HG03280 (cell line): Measurements from ENCODE around the gene GNG12.

ENCODE experiments used
- ATAC-seq: cut with Tn5 transposase; IDR thresholded peaks from one replicate; pipeline ENCODE4 v1.9.1; 2021; ENCODE audit warnings: mild to moderate bottlenecking, moderate library complexity; ENCODE audit not compliant: unreplicated experiment

The GNG12 gene

DNA sequence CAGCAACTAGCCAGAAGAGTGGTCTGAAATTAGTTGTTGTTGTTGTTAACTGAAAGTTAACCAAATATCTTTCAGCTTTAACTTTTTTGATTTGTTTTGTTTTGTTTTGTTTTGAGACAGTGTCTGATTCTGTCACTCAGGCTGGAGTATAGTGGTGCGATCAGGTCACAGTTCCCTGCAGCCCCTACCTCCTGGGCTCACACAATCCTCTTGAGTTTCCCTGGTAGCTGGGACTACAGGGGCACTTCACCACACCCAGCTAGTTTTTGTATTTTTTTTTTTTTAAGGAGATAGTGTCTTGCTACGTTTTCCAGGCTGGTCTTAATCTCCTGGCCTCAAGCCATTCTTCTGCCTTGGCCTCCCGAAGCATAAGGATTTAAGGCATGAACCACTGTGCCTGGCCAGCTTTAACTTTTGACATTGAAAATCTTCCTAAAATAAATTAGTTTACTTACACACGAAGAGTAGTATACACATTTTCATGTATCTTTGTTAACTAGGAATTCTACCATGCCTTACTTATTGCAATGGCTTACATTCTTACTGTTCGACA lies 45.0 kb downstream of the GNG12 start:
- ATAC-seq: no peak

DNA sequence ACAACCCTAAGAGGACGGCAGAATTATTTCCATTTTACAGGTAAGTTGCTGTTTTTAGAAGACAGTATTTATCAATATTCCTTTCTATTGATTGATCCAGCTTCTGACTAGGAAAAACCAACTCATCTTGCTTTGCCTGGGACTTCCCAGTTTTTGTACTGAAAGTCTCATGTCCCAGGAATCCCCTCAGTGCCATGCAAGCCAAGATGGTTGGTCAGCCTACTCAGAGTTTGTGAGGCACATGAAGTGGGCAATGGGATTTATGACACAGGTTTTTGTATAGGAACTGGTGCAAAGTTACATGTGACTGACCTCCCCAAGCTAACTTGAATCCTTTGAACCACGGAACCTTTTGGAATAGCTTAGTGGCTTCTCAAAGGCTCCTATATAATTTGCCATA lies 45.5 kb downstream of the GNG12 start:
- ATAC-seq: no peak

DNA sequence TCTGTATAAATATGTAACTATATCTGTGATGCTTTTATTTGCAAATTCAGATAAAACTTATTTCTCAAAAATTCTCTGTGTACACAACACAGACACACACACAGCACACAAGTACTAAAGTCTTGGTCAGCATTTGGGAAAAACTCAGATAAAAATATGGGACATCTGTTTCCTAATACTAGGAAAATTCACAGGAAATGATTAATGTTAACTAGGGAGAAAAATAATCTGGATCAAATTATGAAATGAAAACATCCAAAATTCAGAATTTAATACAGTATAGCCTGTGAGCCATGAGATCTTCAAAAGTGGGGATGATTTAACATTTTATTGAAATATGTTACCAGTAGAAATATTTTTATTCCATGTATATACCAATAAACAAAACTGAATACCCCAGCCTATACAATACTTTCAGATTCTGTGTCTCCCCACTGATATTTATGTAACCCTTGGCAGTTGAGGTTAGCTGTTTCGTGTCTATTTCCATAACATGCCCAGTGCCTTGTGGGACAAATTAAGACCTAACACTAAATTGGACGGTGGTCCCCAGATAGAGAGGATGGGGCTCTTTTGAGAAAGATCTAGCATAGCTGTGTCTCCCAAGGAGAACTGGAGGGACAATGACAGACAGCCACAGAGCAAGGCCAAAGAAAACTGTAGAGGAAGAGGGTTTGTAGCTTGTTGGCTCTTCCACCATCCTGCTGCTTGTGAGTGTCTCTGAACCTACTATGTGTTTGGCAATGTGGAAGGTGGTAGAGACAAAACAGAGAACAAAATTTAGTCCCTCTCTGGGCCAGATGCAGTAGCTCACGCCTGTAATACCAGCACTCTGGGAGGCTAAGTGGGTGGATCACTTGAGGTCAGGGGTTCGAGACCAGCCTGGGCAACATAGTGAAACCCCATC lies 47.2 kb downstream of the GNG12 start:
- no peak for ATAC-seq

DNA sequence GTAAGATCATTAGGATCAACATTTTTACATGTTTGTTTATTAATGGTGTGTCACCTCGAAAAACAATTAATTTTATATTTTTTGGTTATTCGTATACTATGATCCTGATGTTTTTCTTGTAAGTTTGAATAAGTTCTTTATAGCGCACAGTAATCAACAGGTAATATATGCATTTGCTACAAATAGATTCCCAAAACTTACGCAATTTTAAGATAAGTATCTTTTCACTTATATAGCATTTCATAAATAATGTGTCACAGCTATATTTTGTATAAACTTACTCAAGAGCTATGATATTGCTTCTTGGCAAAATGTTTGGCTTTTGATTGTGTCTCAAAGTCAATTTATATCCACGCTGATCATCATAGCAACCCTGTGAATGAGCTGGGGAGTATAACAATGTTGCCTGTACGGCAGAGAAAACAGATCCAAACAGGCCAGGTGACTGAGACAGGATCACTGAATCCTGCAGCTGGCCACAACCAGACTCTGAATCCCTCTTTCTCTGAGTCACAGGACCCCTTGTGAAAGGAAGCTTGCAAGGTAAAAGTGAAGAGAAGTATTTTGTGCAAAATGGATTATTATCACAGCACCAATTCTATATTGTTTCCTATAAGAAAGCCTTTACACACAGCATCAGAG lies 48.6 kb downstream of the GNG12 start:
- ATAC-seq: no peak

DNA sequence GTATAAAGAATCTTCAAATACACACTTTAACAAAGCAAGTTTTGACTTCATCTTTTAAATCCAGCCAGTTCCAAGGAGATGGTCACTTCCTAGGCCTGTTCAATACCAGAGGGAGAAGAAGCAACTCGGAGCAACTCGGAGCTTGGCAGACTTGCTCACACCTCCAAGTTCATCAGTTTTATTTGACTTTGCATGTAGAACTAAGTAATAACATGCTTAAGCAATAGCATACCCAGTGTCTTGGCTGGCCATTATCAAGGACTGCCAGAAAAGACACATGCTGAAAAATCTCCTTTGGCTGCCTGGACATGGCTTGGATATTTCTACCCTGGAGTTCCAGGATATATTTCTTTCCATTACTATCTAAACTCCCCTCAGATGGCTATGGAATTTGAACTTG lies 52.6 kb downstream of the GNG12 start:
- no peak for ATAC-seq

GRCh38 chr1:67777440-67777839 lies 55.8 kb downstream of the GNG12 start:
- no peak for ATAC-seq

- no peak for ATAC-seq
Measured at GRCh38 chr1:67777016-67777415, 56.3 kb downstream of the GNG12 start.

- ATAC-seq: no peak
Measured at GRCh38 chr1:67773462-67773861, 59.8 kb downstream of the GNG12 start.

- no peak for ATAC-seq
Measured at GRCh38 chr1:67771749-67772148, 61.5 kb downstream of the GNG12 start.

- no peak for ATAC-seq
Measured at GRCh38 chr1:67771152-67771551, 62.1 kb downstream of the GNG12 start.

DNA sequence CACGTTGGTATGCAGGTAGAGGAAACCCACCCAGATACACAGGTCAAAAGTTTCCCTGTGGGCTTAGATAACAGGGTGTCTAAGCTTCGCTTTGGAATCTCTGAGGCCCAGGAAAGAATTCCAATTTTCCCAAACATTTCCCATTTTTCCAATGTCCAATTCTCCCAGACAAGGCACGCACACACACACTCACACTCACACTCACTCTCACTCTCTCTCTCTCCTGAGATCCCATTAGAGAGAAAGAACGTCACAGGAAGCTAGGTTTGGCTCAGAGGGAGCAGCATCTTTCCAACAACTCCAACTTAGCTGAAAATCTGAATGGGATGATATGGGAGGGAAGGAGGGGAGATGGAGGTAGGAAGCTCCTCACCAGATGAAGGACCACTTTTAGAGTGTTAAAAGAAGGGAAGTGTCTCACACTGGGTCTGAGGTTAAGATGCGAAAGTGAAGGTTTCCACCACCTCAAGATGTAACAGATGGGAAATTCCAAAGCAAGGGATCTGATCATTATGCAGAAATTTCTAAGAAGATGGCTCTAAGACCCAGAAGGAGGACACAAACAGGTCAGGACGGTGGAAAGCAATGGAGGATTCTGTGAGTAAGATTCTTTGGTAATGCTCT lies 63.5 kb downstream of the GNG12 start:
- ATAC-seq: no peak

GRCh38 chr1:67768480-67768879 lies 64.8 kb downstream of the GNG12 start:
- no peak for ATAC-seq

GRCh38 chr1:67767103-67767782 lies 66.0 kb downstream of the GNG12 start:
- no peak for ATAC-seq

DNA sequence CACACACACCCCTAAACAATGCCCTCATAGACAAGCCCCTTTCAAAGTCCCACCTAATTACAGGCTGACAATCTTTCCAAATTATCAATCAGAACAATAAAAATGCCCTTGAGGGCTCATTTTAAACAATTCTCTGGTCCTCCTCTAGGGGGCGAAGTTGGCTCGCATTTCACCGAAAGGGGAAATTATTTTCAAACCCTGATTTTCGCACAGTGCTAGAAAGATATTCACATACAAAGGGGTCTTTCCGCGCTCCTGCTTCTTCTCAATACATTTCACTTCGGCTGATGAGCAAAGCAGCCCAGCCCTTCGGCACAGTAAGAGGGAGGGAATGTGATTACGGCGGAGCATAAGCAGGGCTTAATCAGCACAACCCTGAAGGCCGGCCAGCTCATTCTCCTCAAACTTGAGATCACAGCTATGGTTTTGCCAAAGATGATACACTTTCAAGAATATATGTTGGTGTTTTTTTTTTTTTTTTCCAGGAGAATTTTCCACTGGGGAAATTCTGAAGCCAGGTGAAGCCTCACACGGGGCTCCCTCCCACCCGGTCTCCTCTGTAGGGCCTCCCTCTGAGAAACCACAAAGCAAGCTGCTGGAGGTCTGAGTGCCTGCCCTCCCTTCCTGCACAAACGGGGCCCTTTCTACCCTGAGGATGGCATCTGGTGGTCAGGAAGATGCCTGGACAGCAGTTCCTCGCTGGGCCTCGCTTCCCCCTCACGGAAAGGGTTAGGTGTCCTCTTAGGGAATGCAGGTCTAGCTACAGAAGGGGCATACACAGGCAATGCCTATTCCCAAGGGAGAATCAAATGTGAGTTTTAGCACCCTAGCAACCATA lies 66.9 kb downstream of the GNG12 start:
- ATAC-seq: no peak

GRCh38 chr1:67764633-67765032 lies 68.6 kb downstream of the GNG12 start:
- no peak for ATAC-seq

- ATAC-seq: no peak
Measured at GRCh38 chr1:67761730-67762129, 71.5 kb downstream of the GNG12 start.

DNA sequence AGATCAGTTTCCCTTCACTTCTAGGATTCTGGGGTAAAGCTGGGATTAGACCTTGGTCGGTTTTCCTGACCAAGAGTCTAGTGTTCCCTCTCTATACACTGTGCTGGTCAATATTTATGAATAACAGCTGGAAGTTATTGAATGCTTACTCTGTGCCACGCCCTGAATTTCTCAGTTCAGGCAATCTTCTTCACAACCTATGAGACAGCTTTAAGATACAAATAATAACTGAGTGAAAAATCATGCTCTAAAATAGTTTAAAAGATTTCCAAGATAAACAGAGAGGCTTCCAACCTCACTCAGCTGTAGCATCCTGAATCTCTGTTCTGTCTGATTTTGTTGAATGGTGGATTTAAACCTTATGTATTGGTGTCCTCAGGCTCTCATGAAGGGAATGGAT lies 72.2 kb downstream of the GNG12 start:
- ATAC-seq: no peak

GRCh38 chr1:67760030-67760821 lies 73.0 kb downstream of the GNG12 start:
- ATAC-seq: peak; percentile 100

- no peak for ATAC-seq
Measured at GRCh38 chr1:67759692-67760029, 73.6 kb downstream of the GNG12 start.
